ENCODE measurements around the gene ZSWIM1. TPM values are rescaled to one million over a fixed set of nuclear protein-coding genes. Genes with fewer than 3 reads are reported as not detected.

ZSWIM1 gene
- total and polyA plus RNA-seq, 2 of the 13 experiments (the other 11 are each of a cell fraction or from before 2014, with no cell fraction given), result 9.5 to 11.7 TPM

GRCh38 chr20:45833883-45834796, 46.9 kb upstream of the ZSWIM1 start (continued):
- TF ChIP-seq U2AF1 (optimal IDR thresholded peaks at IDR 0.05; ENCODE audit: low read depth, low read length), result no peak
- no peak; the same call in 1 of the 2 replicates for TF ChIP-seq RERE (CRISPR knock-in tag; IDR thresholded peaks at IDR 0.05; ENCODE audit: low read depth)
- no peak for TF ChIP-seq ZSCAN25 (CRISPR knock-in tag; IDR thresholded peaks at IDR 0.05)
- no peak for TF ChIP-seq SYNCRIP (IDR thresholded peaks at IDR 0.05; ENCODE audit: insufficient read depth, low read depth, low read length)
- no peak for TF ChIP-seq FLYWCH1 (CRISPR knock-in tag; IDR thresholded peaks at IDR 0.05)
- TF ChIP-seq ZNF333 (CRISPR knock-in tag; IDR thresholded peaks at IDR 0.05; ENCODE audit: borderline replicate concordance), result peak; percentile 98; the same call in 1 of the 2 replicates
- peak; percentile 81; the same call in 1 of the 2 replicates for TF ChIP-seq ZBTB2 (CRISPR knock-in tag; IDR thresholded peaks at IDR 0.05; ENCODE audit: low read depth)
- no peak for TF ChIP-seq ZSCAN22 (CRISPR knock-in tag; IDR thresholded peaks at IDR 0.05)
- no peak; the same call in 1 of the 2 replicates for TF ChIP-seq GMEB1 (CRISPR knock-in tag; IDR thresholded peaks at IDR 0.05; ENCODE audit: borderline replicate concordance)
- TF ChIP-seq MYPOP (CRISPR knock-in tag; IDR thresholded peaks at IDR 0.05), result 0 out of 2 replicates have a peak, but pooled peaks have one; percentile 19
- no peak; the same call in 1 of the 2 replicates for TF ChIP-seq ZBTB10 (CRISPR knock-in tag; IDR thresholded peaks at IDR 0.05; ENCODE audit: borderline replicate concordance)
- no peak; the same call in 1 of the 2 replicates for TF ChIP-seq YEATS4 (CRISPR knock-in tag; IDR thresholded peaks at IDR 0.05; ENCODE audit: borderline replicate concordance)
- no peak for TF ChIP-seq ZNF317 (CRISPR knock-in tag; IDR thresholded peaks at IDR 0.05)
- peak; percentile 14; the same call in 1 of the 2 replicates for TF ChIP-seq EEA1 (CRISPR knock-in tag; IDR thresholded peaks at IDR 0.05; ENCODE audit: borderline replicate concordance)
